ENCODE measurements around the gene RPL28. TPM values are rescaled to one million over a fixed set of nuclear protein-coding genes. Genes with fewer than 3 reads are reported as not detected.

Gene RPL28
- total and polyA plus RNA-seq, 2 of the 13 experiments (the other 11 are each of a cell fraction or from before 2014, with no cell fraction given): 105 to 420 TPM

DNA sequence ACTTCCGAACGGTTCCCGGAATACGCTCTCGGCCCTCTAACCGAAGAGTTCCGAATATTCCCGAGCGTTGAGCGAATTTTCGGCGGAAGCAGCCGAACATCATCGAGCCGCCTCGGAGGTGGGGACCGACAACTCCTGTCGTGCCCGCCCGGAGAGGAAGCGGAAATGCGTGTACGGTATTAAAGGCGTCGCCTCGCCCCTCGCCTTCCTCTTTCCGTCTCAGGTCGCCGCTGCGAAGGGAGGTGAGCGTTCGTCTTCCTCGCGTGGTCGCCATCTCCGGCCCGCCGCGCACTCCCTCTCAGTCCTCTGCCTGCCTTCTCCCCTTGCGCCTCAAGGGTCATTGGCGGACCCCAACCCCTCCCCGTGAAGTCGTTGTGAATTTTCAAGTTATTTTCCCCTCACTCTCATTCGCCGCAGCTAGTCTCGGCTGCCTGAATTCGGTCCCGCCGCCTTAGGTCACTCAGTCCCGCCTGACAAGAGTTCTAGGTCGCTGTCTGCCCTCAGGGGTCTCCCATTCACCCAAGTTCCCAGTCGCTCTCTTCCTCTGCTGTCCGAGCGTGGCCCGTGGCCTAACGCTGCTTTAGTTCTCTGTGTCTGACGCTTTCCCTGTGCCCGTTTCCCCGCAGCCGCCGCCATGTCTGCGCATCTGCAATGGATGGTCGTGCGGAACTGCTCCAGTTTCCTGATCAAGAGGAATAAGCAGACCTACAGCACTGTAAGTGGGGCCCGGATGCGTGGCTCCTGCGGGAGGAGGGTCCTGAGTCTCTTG lies at the start of gene RPL28 (continued):
- TF ChIP-seq FIP1L1 (IDR thresholded peaks at IDR 0.05; ENCODE audit: borderline replicate concordance, insufficient read depth, low read depth, low read length) (no peak), ZBED4 (CRISPR knock-in tag; IDR thresholded peaks at IDR 0.05; ENCODE audit: borderline replicate concordance) (no peak), KDM4B (CRISPR knock-in tag; IDR thresholded peaks at IDR 0.05) (no peak), ZNF546 (CRISPR knock-in tag; conservative IDR thresholded peaks at IDR 0.05) (no peak), ZNF329 (CRISPR knock-in tag; IDR thresholded peaks at IDR 0.05; ENCODE audit: low read depth) (0 out of 2 replicates have a peak, but pooled peaks have one; percentile 64), ZNF672 (CRISPR knock-in tag; IDR thresholded peaks at IDR 0.05) (0 out of 2 replicates have a peak, but pooled peaks have one; percentile 56), ZNF446 (CRISPR knock-in tag; IDR thresholded peaks at IDR 0.05) (peak; percentile 87; the same call in 1 of the 2 replicates), ATF7-NPFF (CRISPR knock-in tag; IDR thresholded peaks at IDR 0.05; ENCODE audit: low read depth) (peak; percentile 82; the same call in 1 of the 2 replicates), ZNF512B (CRISPR knock-in tag; IDR thresholded peaks at IDR 0.05; ENCODE audit: borderline replicate concordance) (0 out of 2 replicates have a peak, but pooled peaks have one; percentile 29), ZNF773 (CRISPR knock-in tag; IDR thresholded peaks at IDR 0.05; ENCODE audit: borderline replicate concordance) (peak; percentile 83; the same call in 1 of the 2 replicates), GATAD1 (CRISPR knock-in tag; IDR thresholded peaks at IDR 0.05) (peak; percentile 84)
- TF ChIP-seq, protein P1, sequence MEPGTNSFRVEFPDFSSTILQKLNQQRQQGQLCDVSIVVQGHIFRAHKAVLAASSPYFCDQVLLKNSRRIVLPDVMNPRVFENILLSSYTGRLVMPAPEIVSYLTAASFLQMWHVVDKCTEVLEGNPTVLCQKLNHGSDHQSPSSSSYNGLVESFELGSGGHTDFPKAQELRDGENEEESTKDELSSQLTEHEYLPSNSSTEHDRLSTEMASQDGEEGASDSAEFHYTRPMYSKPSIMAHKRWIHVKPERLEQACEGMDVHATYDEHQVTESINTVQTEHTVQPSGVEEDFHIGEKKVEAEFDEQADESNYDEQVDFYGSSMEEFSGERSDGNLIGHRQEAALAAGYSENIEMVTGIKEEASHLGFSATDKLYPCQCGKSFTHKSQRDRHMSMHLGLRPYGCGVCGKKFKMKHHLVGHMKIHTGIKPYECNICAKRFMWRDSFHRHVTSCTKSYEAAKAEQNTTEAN (CRISPR knock-in tag; conservative IDR thresholded peaks at IDR 0.05): 0 out of 2 replicates have a peak, but pooled peaks have one; percentile 49
- TF ChIP-seq, protein P2, sequence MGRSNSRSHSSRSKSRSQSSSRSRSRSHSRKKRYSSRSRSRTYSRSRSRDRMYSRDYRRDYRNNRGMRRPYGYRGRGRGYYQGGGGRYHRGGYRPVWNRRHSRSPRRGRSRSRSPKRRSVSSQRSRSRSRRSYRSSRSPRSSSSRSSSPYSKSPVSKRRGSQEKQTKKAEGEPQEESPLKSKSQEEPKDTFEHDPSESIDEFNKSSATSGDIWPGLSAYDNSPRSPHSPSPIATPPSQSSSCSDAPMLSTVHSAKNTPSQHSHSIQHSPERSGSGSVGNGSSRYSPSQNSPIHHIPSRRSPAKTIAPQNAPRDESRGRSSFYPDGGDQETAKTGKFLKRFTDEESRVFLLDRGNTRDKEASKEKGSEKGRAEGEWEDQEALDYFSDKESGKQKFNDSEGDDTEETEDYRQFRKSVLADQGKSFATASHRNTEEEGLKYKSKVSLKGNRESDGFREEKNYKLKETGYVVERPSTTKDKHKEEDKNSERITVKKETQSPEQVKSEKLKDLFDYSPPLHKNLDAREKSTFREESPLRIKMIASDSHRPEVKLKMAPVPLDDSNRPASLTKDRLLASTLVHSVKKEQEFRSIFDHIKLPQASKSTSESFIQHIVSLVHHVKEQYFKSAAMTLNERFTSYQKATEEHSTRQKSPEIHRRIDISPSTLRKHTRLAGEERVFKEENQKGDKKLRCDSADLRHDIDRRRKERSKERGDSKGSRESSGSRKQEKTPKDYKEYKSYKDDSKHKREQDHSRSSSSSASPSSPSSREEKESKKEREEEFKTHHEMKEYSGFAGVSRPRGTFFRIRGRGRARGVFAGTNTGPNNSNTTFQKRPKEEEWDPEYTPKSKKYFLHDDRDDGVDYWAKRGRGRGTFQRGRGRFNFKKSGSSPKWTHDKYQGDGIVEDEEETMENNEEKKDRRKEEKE (IDR thresholded peaks at IDR 0.05): no peak

Data from HepG2 (cell line).